ENCODE measurements around the gene NR6A1.

Gene NR6A1

GRCh38 chr9:124590889-124591641, 180.0 kb downstream of the NR6A1 start:
- no peaks in the 10 kb centered on the region for H3K27me3 ChIP-seq (ENCODE audit: control insufficient read depth, insufficient read depth, low read length)
- WGBS (ENCODE audit: insufficient coverage, insufficient read length) = no CpG with 5 or more reads among the region's 6 CpGs
- H3K9me3 ChIP-seq (ENCODE audit: control insufficient read depth, insufficient read depth, low read length) = no peaks in the 10 kb centered on the region
- H3K36me3 ChIP-seq (ENCODE audit: control insufficient read depth, insufficient read depth, low read length) = no peaks in the 10 kb centered on the region
- H3K27ac ChIP-seq (ENCODE audit: low read length) = no peak overlapping the region
- DNase-seq (ENCODE audit: low read depth, low spot score) = no peak
- H3K4me3 ChIP-seq (ENCODE audit: low read length) = no peak overlapping the region
- peaks cover 3% of the 10 kb centered on the region; the same call in 1 of the 2 replicates for H3K4me1 ChIP-seq (ENCODE audit: control insufficient read depth, insufficient read depth, low read length)

GRCh38 chr9:124584631-124585030, 186.5 kb downstream of the NR6A1 start:
- Histone ChIP-seq H3K9me3 (ENCODE audit: control insufficient read depth, insufficient read depth, low read length) (no peaks in the 10 kb centered on the region), H3K27ac (ENCODE audit: low read length) (no peak overlapping the region), H3K4me1 (ENCODE audit: control insufficient read depth, insufficient read depth, low read length) (peaks cover 3% of the 10 kb centered on the region; the same call in 1 of the 2 replicates), H3K27me3 (ENCODE audit: control insufficient read depth, insufficient read depth, low read length) (no peaks in the 10 kb centered on the region), H3K4me3 (ENCODE audit: low read length) (no peak overlapping the region), H3K36me3 (ENCODE audit: control insufficient read depth, insufficient read depth, low read length) (no peaks in the 10 kb centered on the region)
- no CpG with 5 or more reads among the region's 5 CpGs for WGBS (ENCODE audit: insufficient coverage, insufficient read length)
- DNase-seq (ENCODE audit: low read depth, low spot score) = no peak

GRCh38 chr9:124583134-124583533, 188.0 kb downstream of the NR6A1 start:
- peaks cover 3% of the 10 kb centered on the region; the same call in 1 of the 2 replicates for H3K4me1 ChIP-seq (ENCODE audit: control insufficient read depth, insufficient read depth, low read length)
- H3K27ac ChIP-seq (ENCODE audit: low read length) = no peak overlapping the region
- no peaks in the 10 kb centered on the region for H3K27me3 ChIP-seq (ENCODE audit: control insufficient read depth, insufficient read depth, low read length)
- no peaks in the 10 kb centered on the region for H3K9me3 ChIP-seq (ENCODE audit: control insufficient read depth, insufficient read depth, low read length)
- no peaks in the 10 kb centered on the region for H3K36me3 ChIP-seq (ENCODE audit: control insufficient read depth, insufficient read depth, low read length)
- H3K4me3 ChIP-seq (ENCODE audit: low read length) = no peak overlapping the region
- DNase-seq (ENCODE audit: low read depth, low spot score) = no peak
- WGBS (ENCODE audit: insufficient coverage, insufficient read length) = no CpG with 5 or more reads among the region's 1 CpG

GRCh38 chr9:124580186-124580585, 190.9 kb downstream of the NR6A1 start:
- Histone ChIP-seq H3K36me3 (ENCODE audit: control insufficient read depth, insufficient read depth, low read length) (no peaks in the 10 kb centered on the region), H3K4me3 (ENCODE audit: low read length) (no peak overlapping the region), H3K27me3 (ENCODE audit: control insufficient read depth, insufficient read depth, low read length) (no peaks in the 10 kb centered on the region), H3K9me3 (ENCODE audit: control insufficient read depth, insufficient read depth, low read length) (no peaks in the 10 kb centered on the region), H3K4me1 (ENCODE audit: control insufficient read depth, insufficient read depth, low read length) (no peaks in the 10 kb centered on the region), H3K27ac (ENCODE audit: low read length) (no peak overlapping the region)
- no CpG with 5 or more reads among the region's 1 CpG for WGBS (ENCODE audit: insufficient coverage, insufficient read length)
- no peak for DNase-seq (ENCODE audit: low read depth, low spot score)

- Histone ChIP-seq H3K4me1 (ENCODE audit: control insufficient read depth, insufficient read depth, low read length) (no peaks in the 10 kb centered on the region), H3K4me3 (ENCODE audit: low read length) (no peak overlapping the region), H3K27ac (ENCODE audit: low read length) (no peak overlapping the region), H3K9me3 (ENCODE audit: control insufficient read depth, insufficient read depth, low read length) (no peaks in the 10 kb centered on the region), H3K36me3 (ENCODE audit: control insufficient read depth, insufficient read depth, low read length) (no peaks in the 10 kb centered on the region), H3K27me3 (ENCODE audit: control insufficient read depth, insufficient read depth, low read length) (no peaks in the 10 kb centered on the region)
- no peak for DNase-seq (ENCODE audit: low read depth, low spot score)
- WGBS (ENCODE audit: insufficient coverage, insufficient read length) = no CpG with 5 or more reads among the region's 6 CpGs
Observed at GRCh38 chr9:124576751-124577150, 194.4 kb downstream of the NR6A1 start.

- no peak overlapping the region for H3K27ac ChIP-seq (ENCODE audit: low read length)
- no peaks in the 10 kb centered on the region for H3K27me3 ChIP-seq (ENCODE audit: control insufficient read depth, insufficient read depth, low read length)
- no peak overlapping the region for H3K4me3 ChIP-seq (ENCODE audit: low read length)
- no CpG with 5 or more reads among the region's 10 CpGs for WGBS (ENCODE audit: insufficient coverage, insufficient read length)
- H3K4me1 ChIP-seq (ENCODE audit: control insufficient read depth, insufficient read depth, low read length) = peaks cover 4% of the 10 kb centered on the region
- H3K36me3 ChIP-seq (ENCODE audit: control insufficient read depth, insufficient read depth, low read length) = no peaks in the 10 kb centered on the region
- DNase-seq (ENCODE audit: low read depth, low spot score) = no peak
- H3K9me3 ChIP-seq (ENCODE audit: control insufficient read depth, insufficient read depth, low read length) = no peaks in the 10 kb centered on the region
Observed at GRCh38 chr9:124574534-124575375, 196.4 kb downstream of the NR6A1 start.

- H3K9me3 ChIP-seq (ENCODE audit: control insufficient read depth, insufficient read depth, low read length) = no peaks in the 10 kb centered on the region
- no peak overlapping the region for H3K27ac ChIP-seq (ENCODE audit: low read length)
- DNase-seq (ENCODE audit: low read depth, low spot score) = no peak
- no peaks in the 10 kb centered on the region for H3K27me3 ChIP-seq (ENCODE audit: control insufficient read depth, insufficient read depth, low read length)
- H3K4me1 ChIP-seq (ENCODE audit: control insufficient read depth, insufficient read depth, low read length) = peaks cover 6% of the 10 kb centered on the region
- WGBS (ENCODE audit: insufficient coverage, insufficient read length) = no CpG with 5 or more reads among the region's 4 CpGs
- no peak overlapping the region for H3K4me3 ChIP-seq (ENCODE audit: low read length)
- no peaks in the 10 kb centered on the region for H3K36me3 ChIP-seq (ENCODE audit: control insufficient read depth, insufficient read depth, low read length)
Observed at GRCh38 chr9:124570942-124571666, 200.0 kb downstream of the NR6A1 start.

GRCh38 chr9:124569942-124570341, 201.2 kb downstream of the NR6A1 start:
- H3K27me3 ChIP-seq (ENCODE audit: control insufficient read depth, insufficient read depth, low read length) = no peaks in the 10 kb centered on the region
- no peaks in the 10 kb centered on the region for H3K9me3 ChIP-seq (ENCODE audit: control insufficient read depth, insufficient read depth, low read length)
- no CpG with 5 or more reads among the region's 2 CpGs for WGBS (ENCODE audit: insufficient coverage, insufficient read length)
- no peak for DNase-seq (ENCODE audit: low read depth, low spot score)
- no peak overlapping the region for H3K4me3 ChIP-seq (ENCODE audit: low read length)
- H3K4me1 ChIP-seq (ENCODE audit: control insufficient read depth, insufficient read depth, low read length) = peaks cover 6% of the 10 kb centered on the region
- no peaks in the 10 kb centered on the region for H3K36me3 ChIP-seq (ENCODE audit: control insufficient read depth, insufficient read depth, low read length)
- no peak overlapping the region for H3K27ac ChIP-seq (ENCODE audit: low read length)

- H3K36me3 ChIP-seq (ENCODE audit: control insufficient read depth, insufficient read depth, low read length) = no peaks in the 10 kb centered on the region
- no peak for DNase-seq (ENCODE audit: low read depth, low spot score)
- no peak overlapping the region for H3K4me3 ChIP-seq (ENCODE audit: low read length)
- H3K4me1 ChIP-seq (ENCODE audit: control insufficient read depth, insufficient read depth, low read length) = peaks cover 6% of the 10 kb centered on the region
- H3K9me3 ChIP-seq (ENCODE audit: control insufficient read depth, insufficient read depth, low read length) = no peaks in the 10 kb centered on the region
- H3K27ac ChIP-seq (ENCODE audit: low read length) = no peak overlapping the region
- no CpG with 5 or more reads among the region's 4 CpGs for WGBS (ENCODE audit: insufficient coverage, insufficient read length)
- no peaks in the 10 kb centered on the region for H3K27me3 ChIP-seq (ENCODE audit: control insufficient read depth, insufficient read depth, low read length)
Observed at GRCh38 chr9:124567362-124567761, 203.7 kb downstream of the NR6A1 start.

- H3K27me3 ChIP-seq (ENCODE audit: control insufficient read depth, insufficient read depth, low read length) = no peaks in the 10 kb centered on the region
- H3K4me1 ChIP-seq (ENCODE audit: control insufficient read depth, insufficient read depth, low read length) = no peaks in the 10 kb centered on the region; the same call in 1 of the 2 replicates
- no peak overlapping the region for H3K4me3 ChIP-seq (ENCODE audit: low read length)
- no peak overlapping the region for H3K27ac ChIP-seq (ENCODE audit: low read length)
- no peaks in the 10 kb centered on the region for H3K36me3 ChIP-seq (ENCODE audit: control insufficient read depth, insufficient read depth, low read length)
- no peaks in the 10 kb centered on the region for H3K9me3 ChIP-seq (ENCODE audit: control insufficient read depth, insufficient read depth, low read length)
- WGBS (ENCODE audit: insufficient coverage, insufficient read length) = no CpG with 5 or more reads among the region's 6 CpGs
- DNase-seq (ENCODE audit: low read depth, low spot score) = no peak
Observed at GRCh38 chr9:124562328-124562727, 208.8 kb downstream of the NR6A1 start.

Data from iPS DF 6.9 (cell line).